Measurements from ENCODE around the gene SYF2.
A peak's percentile ranks its signal among the peaks of the same experiment; 100 is the strongest.
"Not testable (repeated sequence)": the region's sequence is repeated elsewhere in the genome, so short reads cannot be mapped to it uniquely, and the experiment has no call there.

Gene SYF2

DNA sequence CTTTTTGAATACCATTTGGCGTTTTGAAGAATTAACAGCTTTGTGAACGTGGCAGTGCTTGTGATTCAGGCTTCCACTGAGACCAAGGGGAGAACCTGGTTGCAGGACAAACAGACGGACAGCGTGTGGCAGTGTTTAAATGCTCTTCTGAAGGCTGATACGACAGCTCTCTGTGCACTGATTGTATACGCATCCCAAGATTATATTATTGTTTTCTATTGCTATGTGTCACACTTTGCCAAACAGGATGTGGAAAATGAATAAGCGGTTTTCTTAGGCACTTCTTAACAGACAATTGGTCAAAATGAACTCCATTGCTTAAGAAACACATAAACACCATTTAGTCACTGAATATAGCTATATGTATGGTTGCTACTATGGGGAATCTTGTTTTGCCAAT is 27.5 kb upstream of the SYF2 start:
- TF ChIP-seq, protein P1, sequence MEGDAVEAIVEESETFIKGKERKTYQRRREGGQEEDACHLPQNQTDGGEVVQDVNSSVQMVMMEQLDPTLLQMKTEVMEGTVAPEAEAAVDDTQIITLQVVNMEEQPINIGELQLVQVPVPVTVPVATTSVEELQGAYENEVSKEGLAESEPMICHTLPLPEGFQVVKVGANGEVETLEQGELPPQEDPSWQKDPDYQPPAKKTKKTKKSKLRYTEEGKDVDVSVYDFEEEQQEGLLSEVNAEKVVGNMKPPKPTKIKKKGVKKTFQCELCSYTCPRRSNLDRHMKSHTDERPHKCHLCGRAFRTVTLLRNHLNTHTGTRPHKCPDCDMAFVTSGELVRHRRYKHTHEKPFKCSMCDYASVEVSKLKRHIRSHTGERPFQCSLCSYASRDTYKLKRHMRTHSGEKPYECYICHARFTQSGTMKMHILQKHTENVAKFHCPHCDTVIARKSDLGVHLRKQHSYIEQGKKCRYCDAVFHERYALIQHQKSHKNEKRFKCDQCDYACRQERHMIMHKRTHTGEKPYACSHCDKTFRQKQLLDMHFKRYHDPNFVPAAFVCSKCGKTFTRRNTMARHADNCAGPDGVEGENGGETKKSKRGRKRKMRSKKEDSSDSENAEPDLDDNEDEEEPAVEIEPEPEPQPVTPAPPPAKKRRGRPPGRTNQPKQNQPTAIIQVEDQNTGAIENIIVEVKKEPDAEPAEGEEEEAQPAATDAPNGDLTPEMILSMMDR (conservative IDR thresholded peaks at IDR 0.05; ENCODE audit: low read depth): 0 out of 2 replicates have a peak, but pooled peaks have one; percentile 9
- DNase-seq (ENCODE audit: low spot score); H3K27ac ChIP-seq; POLR2A ChIA-PET (ENCODE audit: low non-redundant PET); CTCF ChIA-PET: not testable (repeated sequence)

DNA sequence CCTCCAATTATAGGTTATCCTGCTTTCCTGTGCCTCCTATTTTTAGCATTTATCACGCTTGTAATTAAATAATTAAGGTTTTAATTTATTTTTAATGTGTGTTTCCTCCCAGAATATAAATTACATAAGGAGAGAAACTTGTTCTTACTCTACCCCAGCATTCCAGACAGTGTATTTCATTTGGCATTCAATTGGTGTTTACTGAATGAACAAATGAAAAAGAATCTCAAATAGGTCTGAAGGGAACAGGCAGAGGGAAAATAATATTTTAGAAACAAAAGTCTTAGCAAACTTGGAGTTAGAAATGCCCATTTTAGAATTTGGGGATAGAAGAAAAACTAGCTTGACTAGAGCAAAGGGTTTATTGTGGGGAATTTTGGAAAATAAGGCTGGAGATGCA is 24.9 kb upstream of the SYF2 start:
- TF ChIP-seq, protein P1 (conservative IDR thresholded peaks at IDR 0.05; ENCODE audit: low read depth): no peak
- ChIA-PET POLR2A (ENCODE audit: low non-redundant PET) (no interaction called here), CTCF (no interaction called here)
- no peak for DNase-seq (ENCODE audit: low spot score)
- no peak overlapping the region for H3K27ac ChIP-seq

DNA sequence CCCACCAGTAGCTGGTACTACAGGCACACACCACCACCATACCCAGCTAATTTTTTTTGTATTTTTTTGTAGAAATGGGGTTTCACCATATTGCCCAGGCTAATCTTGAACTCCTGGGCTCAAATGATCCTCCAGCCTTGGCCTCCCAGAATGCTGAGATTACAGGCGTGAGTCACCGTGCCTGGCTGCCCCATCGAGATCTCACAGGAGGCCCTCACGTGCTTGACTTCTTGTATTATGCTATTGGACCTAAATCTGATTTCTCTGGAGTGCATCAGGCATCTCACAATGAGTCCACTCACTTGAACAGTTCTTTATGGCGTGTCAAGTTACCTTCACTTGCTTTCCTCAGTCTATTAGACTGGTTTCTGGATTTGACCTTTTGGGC is 24.3 kb upstream of the SYF2 start:
- POLR2A ChIA-PET (ENCODE audit: low non-redundant PET): interaction anchor here (0.6 kb wide), 1 partner anchor 355 kb away, joined by 5 read pairs; no protein-coding TSS in a partner anchor
- TF ChIP-seq, protein P1 (conservative IDR thresholded peaks at IDR 0.05; ENCODE audit: low read depth): no peak
- DNase-seq (ENCODE audit: low spot score): no peak
- CTCF ChIA-PET: no interaction called here
- H3K27ac ChIP-seq: no peak overlapping the region

DNA sequence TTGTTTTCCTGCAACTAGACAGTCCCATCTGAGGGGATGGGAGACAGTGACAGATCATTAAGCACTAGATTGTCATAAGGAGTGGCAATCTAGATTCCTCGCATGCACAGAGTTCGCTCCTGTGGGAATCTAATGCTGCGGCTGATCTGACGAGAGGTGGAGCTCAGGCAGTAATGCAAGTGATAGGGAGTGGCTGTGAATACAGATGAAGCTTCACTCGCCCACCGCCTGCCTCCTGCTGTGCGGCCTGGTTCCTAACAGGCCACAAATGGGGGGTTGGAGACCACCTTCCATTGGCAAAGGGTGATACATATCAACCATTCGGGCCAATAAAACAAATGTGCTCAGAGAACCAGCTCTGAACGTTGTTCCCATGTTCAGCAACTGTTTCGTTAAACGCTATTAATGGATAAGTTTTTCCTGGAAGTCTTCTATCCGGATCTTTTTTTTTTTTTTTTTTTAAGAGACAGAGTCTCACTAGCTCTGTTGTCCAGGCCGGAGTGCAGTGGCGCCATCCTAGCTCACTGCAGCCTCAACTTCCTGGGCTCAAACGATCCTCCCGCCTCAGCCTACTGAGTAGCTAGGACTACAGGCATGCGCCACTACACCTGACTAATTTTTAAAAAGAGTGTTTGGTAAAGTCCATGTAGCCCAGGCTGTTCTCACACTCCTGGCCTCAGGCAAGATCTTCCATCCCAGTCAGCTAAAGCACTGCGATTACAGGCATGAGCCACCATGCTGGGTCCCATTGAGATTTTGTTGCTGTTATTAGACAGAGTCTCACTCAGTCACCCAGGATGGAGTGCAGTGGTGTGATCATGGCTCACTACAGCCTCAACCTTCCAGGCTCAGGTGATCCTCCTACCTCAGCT is 23.6 kb upstream of the SYF2 start:
- H3K27ac ChIP-seq: no peak overlapping the region
- POLR2A ChIA-PET (ENCODE audit: low non-redundant PET): interaction anchor here (0.6 kb wide), 1 partner anchor 355 kb away, joined by 5 read pairs; no protein-coding TSS in a partner anchor
- TF ChIP-seq, protein P1 (conservative IDR thresholded peaks at IDR 0.05; ENCODE audit: low read depth): no peak
- CTCF ChIA-PET: interaction anchor here (0.6 kb wide), 1 partner anchor 792 kb away, joined by 3 read pairs; no protein-coding TSS in a partner anchor
- DNase-seq (ENCODE audit: low spot score): no peak

DNA sequence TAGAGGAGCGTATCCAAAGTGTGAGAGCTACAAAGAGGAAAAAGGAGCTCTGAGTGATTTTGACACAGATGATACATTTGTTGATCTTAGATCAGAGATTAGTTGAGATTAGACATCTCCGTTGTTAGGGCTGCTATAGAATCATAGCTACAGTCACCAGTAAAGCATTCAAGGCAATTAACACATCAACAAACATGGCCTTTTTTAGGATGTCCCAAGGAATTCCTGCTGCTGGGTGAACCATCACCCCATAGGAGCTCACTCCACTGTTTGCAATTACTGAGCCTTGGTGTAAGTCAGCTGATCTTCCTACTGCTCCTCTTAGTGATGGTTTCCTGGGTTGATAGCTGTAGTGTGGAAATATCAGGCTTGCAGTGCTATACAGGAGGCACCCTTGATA is 21.6 kb upstream of the SYF2 start:
- TF ChIP-seq, protein P1 (conservative IDR thresholded peaks at IDR 0.05; ENCODE audit: low read depth): no peak
- ChIA-PET CTCF (interaction anchor here (0.6 kb wide), 1 partner anchor 565 kb away, joined by 3 read pairs; no protein-coding TSS in a partner anchor), POLR2A (ENCODE audit: low non-redundant PET) (no interaction called here)
- no peak for DNase-seq (ENCODE audit: low spot score)
- no peak overlapping the region for H3K27ac ChIP-seq

DNA sequence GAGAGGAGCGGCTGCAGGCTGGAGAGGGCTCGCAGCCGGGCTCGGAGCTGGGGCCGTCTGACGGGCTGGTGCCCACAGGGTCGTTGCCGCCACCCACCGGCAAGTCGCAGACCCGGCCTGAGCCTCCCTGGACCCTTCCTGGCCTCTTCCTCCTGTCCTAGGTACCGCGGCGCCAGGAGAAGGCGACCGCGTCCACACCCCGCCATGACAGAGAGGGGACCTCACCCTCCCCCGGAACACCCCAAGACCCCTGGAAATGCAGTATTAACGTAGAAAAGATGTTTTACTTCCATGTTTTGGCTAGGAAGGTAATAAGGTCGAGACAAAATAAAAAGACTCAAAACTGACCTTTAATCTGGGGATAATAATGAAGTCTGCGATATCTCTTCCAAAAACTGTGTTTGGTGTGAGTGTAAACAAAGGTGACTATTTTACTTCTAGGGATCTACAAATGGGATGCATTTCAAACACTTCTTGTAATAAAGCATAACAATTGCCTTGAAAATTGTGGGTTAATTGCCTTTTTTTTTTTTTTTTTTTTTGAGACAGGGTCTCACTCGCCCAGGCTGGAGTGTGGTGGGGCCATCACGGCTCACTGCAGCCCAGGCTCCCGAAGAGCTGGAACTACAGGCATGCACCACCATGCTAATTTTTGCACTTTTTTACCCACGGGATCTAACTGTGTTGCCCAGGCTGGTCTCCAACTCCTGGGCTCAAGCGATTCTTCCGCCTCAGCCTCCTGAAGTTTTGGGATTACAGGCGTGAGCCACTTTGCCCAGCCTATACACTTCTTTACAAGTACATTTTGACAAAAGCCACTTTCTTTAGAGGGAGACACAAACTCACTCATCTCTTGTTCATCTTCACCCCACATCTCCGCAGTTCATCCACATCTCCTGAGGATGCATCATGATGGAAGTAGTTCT is 15.8 kb upstream of the SYF2 start:
- peak overlapping the region; percentile 97 for H3K27ac ChIP-seq
- TF ChIP-seq, protein P1 (conservative IDR thresholded peaks at IDR 0.05; ENCODE audit: low read depth): peak; percentile 23; the same call in 1 of the 2 replicates
- POLR2A ChIA-PET (ENCODE audit: low non-redundant PET): interaction anchor here (0.5 to 1.3 kb wide), 3 partner anchors 16 to 306 kb away, joined by 3 to 11 read pairs (median 4); partner anchors contain the start of gene SYF2
- DNase-seq (ENCODE audit: low spot score): no peak
- CTCF ChIA-PET: interaction anchor here (0.6 to 0.7 kb wide), 2 partner anchors 35 to 400 kb away, joined by 3 read pairs; no protein-coding TSS in a partner anchor

Data from RWPE1 (cell line).